HG03571 (cell line): ENCODE results near the gene ELP1.

ENCODE experiments used
- ATAC-seq: cut with Tn5 transposase; IDR thresholded peaks from one replicate; pipeline ENCODE4 v1.9.1; 2021; ENCODE audit not compliant: unreplicated experiment

The ELP1 gene

GRCh38 chr9:108832179-108832500 is 101.8 kb downstream of the ELP1 start:
- ATAC-seq = no peak

GRCh38 chr9:108831496-108832178 is 102.3 kb downstream of the ELP1 start:
- ATAC-seq = no peak

- ATAC-seq = no peak
These were observed 103.7 kb downstream of the ELP1 start for GRCh38 chr9:108830272-108830671.

- no peak for ATAC-seq
These were observed 110.1 kb downstream of the ELP1 start for GRCh38 chr9:108823829-108824228.
